ENCODE data around the gene NTM. TPM values are rescaled to one million over a fixed set of nuclear protein-coding genes. Genes with fewer than 3 reads are reported as not detected.

NTM gene
- total and polyA plus RNA-seq, 2 of the 8 experiments (the other 6 are each of a cell fraction or from before 2014, with no cell fraction given) = 13.4 to 20.0 TPM

GRCh38 chr11:131938351-131938751, 567.9 kb downstream of the NTM start:
- no peaks in the 10 kb centered on the region for H3K27me3 ChIP-seq (replicated peaks in 1 of 4; ENCODE audit: control insufficient read depth in 3 of 4, extremely low read depth in 1 of 4, insufficient read depth in 3 of 4, low read length in 3 of 4)
- H2AK5ac ChIP-seq (ENCODE audit: low read depth, low read length) = no peak overlapping the region
- FAIRE-seq = no peak
- H3K18ac ChIP-seq (ENCODE audit: extremely low read depth, low read length) = peak overlapping the region; percentile 7; the same call in 1 of the 2 replicates
- no peak overlapping the region for H2AFZ ChIP-seq (ENCODE audit: low read length)
- 0 out of 2 replicates have a peak, but pooled peaks cover 3% of the 10 kb centered on the region for H3K79me1 ChIP-seq (ENCODE audit: low read depth, low read length)
- H4K5ac ChIP-seq (ENCODE audit: insufficient read length, low read depth, low read length) = no peak overlapping the region
- H2BK5ac ChIP-seq (ENCODE audit: low read depth, low read length) = no peak overlapping the region
- H3K4me3 ChIP-seq (ENCODE audit: extremely low read depth in 1 of 4, insufficient read depth in 2 of 4, low read depth in 3 of 4, low read length in 4 of 4) = no peak overlapping the region
- no peak overlapping the region for H3K56ac ChIP-seq (replicated peaks; ENCODE audit: insufficient read length, low read depth, low read length)
- H3K23ac ChIP-seq (ENCODE audit: insufficient read length) = no peak overlapping the region
- no peak overlapping the region for H2BK20ac ChIP-seq (ENCODE audit: low read length)
- no peak overlapping the region for H2BK120ac ChIP-seq (replicated peaks; ENCODE audit: low read depth, low read length)
- H3K4me1 ChIP-seq (replicated peaks in 1 of 4; ENCODE audit: control insufficient read depth in 3 of 4, insufficient read depth in 4 of 4, low read length in 3 of 4) = peaks cover 0 to 3% (median 0%) of the 10 kb centered on the region in 4 experiments; a peak in 2 of 7 replicates
- H3K4me2 ChIP-seq (ENCODE audit: insufficient read depth in 1 of 2, low read depth in 2 of 2, low read length in 2 of 2) = no peak overlapping the region
- ChIA-PET CTCF (ENCODE audit: partially characterized antibody) (interaction anchor here (0.9 to 2.2 kb wide), 3 partner anchors 90 to 250 kb away, joined by 3 to 6 read pairs (median 4); no protein-coding TSS in a partner anchor), POLR2A (ENCODE audit: partially characterized antibody) (no interaction called here)
- H3K79me2 ChIP-seq (ENCODE audit: control insufficient read depth in 1 of 2, insufficient read depth in 2 of 2, low read length in 2 of 2) = no peaks in the 10 kb centered on the region
- no peak overlapping the region for H4K8ac ChIP-seq (ENCODE audit: extremely low read depth, insufficient read depth, low read length)
- DNase-seq (ENCODE audit: low read depth in 1 of 2, low spot score in 2 of 2) = no peak
- no peak overlapping the region for H3K14ac ChIP-seq (ENCODE audit: insufficient read length)
- no peak overlapping the region for H3K9ac ChIP-seq (replicated peaks in 1 of 4; ENCODE audit: extremely low read depth in 1 of 4, low read depth in 3 of 4, low read length in 3 of 4)
- WGBS, 2 experiments (ENCODE audit: extremely low coverage in 1 of 2, insufficient coverage in 1 of 2, insufficient read length in 1 of 2, insufficient replicate concordance in 2 of 2, low coverage in 1 of 2, low lambda C conversion rate in 2 of 2, missing lambda C conversion rate in 1 of 2) = 78% methylated on average over 6 of the region's 6 CpGs; no CpG with 5 or more reads in 1 of the 2 experiments
- H4K20me1 ChIP-seq (replicated peaks in 1 of 2; ENCODE audit: control insufficient read depth in 1 of 2, insufficient read depth in 2 of 2, low read length in 2 of 2) = no peaks in the 10 kb centered on the region
- no peak overlapping the region for H3K27ac ChIP-seq (ENCODE audit: low read depth, low read length)
- no peaks in the 10 kb centered on the region; the same call in 1 of the 2 replicates for H3K23me2 ChIP-seq (ENCODE audit: low read depth, low read length)
- no peak overlapping the region for H3K4ac ChIP-seq (replicated peaks; ENCODE audit: insufficient read length, low read depth, low read length)
- H4K91ac ChIP-seq (replicated peaks; ENCODE audit: insufficient read length, low read length) = no peak overlapping the region
- H3K36me3 ChIP-seq (ENCODE audit: control insufficient read depth in 2 of 4, insufficient read depth in 4 of 4, low read length in 3 of 4) = no peaks in the 10 kb centered on the region
- 0 out of 2 replicates have a peak overlapping the region, but pooled peaks have one; percentile 17 for H2BK12ac ChIP-seq (ENCODE audit: low read depth, low read length)
- no peak overlapping the region for H2BK15ac ChIP-seq (ENCODE audit: low read length)
- H3K9me3 ChIP-seq (ENCODE audit: insufficient read depth in 2 of 2, low read depth in 1 of 2, low read length in 1 of 2) = no peaks in the 10 kb centered on the region
- TF ChIP-seq SIX5 (IDR thresholded peaks at IDR 0.05; ENCODE audit: low read depth, low read length) (no peak), POLR2A (IDR thresholded peaks at IDR 0.05; ENCODE audit: control extremely low read depth in 1 of 2, low read depth in 2 of 2, low read length in 2 of 2) (no peak), JUND (IDR thresholded peaks at IDR 0.05; ENCODE audit: low read length) (no peak), KDM5A (IDR thresholded peaks at IDR 0.05; ENCODE audit: low read length) (no peak), SUZ12 (IDR thresholded peaks at IDR 0.05; ENCODE audit: low read length) (no peak), HDAC6 (IDR thresholded peaks at IDR 0.05; ENCODE audit: low read depth, low read length) (no peak), CTBP2 (IDR thresholded peaks at IDR 0.05; ENCODE audit: borderline replicate concordance, insufficient read depth, insufficient read length, low read length) (no peak), CTCF (IDR thresholded peaks at IDR 0.05; ENCODE audit: control extremely low read depth in 1 of 3, insufficient read depth in 1 of 3, low read depth in 1 of 3, low read length in 3 of 3) (no peak), MAFK (IDR thresholded peaks at IDR 0.05; ENCODE audit: low read depth, low read length) (no peak), GTF2F1 (IDR thresholded peaks at IDR 0.05; ENCODE audit: borderline replicate concordance, low read depth, low read length) (no peak), BCL11A (IDR thresholded peaks at IDR 0.05; ENCODE audit: low read depth in 2 of 2, low read length in 2 of 2) (no peak), POLR2AphosphoS5 (IDR thresholded peaks at IDR 0.05; ENCODE audit: low read depth, low read length) (no peak)
